ENCODE results near the gene SND1. TPM values are rescaled to one million over a fixed set of nuclear protein-coding genes. Genes with fewer than 3 reads are reported as not detected.

Gene SND1
- total RNA-seq, 1 experiment from 2014 or later: 218 TPM

- peaks cover 32 to 57% of the 10 kb centered on the region in 2 experiments for H3K4me1 Mint-ChIP-seq
- Histone ChIP-seq H2BK120ac (ENCODE audit: low read depth, low read length, poor library complexity, severe bottlenecking) (no peak overlapping the region), H3K4me1 (ENCODE audit: insufficient read depth, low read length) (peaks cover 8% of the 10 kb centered on the region), H3K14ac (ENCODE audit: insufficient read depth, low read length) (no peak overlapping the region), H3K4me2 (ENCODE audit: insufficient read depth, insufficient read length, low read length) (no peak overlapping the region), H4K20me1 (ENCODE audit: control insufficient read depth, insufficient read depth, insufficient read length) (no peaks in the 10 kb centered on the region), H4K8ac (replicated peaks; ENCODE audit: insufficient read length, low read depth, low read length) (no peak overlapping the region), H3K79me1 (ENCODE audit: insufficient read depth, low read depth, low read length, poor library complexity, severe bottlenecking) (peaks cover 5% of the 10 kb centered on the region), H3K18ac (ENCODE audit: insufficient read length, low read depth, low read length) (no peak overlapping the region), H3K23me2 (ENCODE audit: insufficient read length, low read depth, low read length, poor library complexity, severe bottlenecking) (no peaks in the 10 kb centered on the region), H2BK5ac (ENCODE audit: insufficient read length, low read length) (no peak overlapping the region), H3T11ph (ENCODE audit: low read length) (no peak overlapping the region), H4K5ac (ENCODE audit: insufficient read length, low read depth, low read length) (no peak overlapping the region), H2BK12ac (ENCODE audit: insufficient read length, low read depth, low read length) (no peak overlapping the region), H3K79me2 (ENCODE audit: insufficient read depth, low read length) (peaks cover 2% of the 10 kb centered on the region; the same call in 1 of the 2 replicates), H3K27me3 (ENCODE audit: insufficient read depth, low read length) (no peaks in the 10 kb centered on the region), H3K9ac (ENCODE audit: extremely low read depth, insufficient read length, low read length) (no peak overlapping the region), H3K4ac (ENCODE audit: low read depth, low read length) (no peak overlapping the region), H2BK20ac (ENCODE audit: low read depth, low read length, poor library complexity, severe bottlenecking) (no peak overlapping the region), H4K91ac (ENCODE audit: insufficient read length, low read depth, low read length) (no peak overlapping the region), H3K9me3 (ENCODE audit: control insufficient read depth, low read depth, low read length) (no peaks in the 10 kb centered on the region), H2BK15ac (ENCODE audit: low read depth, low read length) (no peak overlapping the region), H3K27ac (ENCODE audit: insufficient read length, low read depth, low read length) (no peak overlapping the region), H2AK5ac (ENCODE audit: insufficient read length, low read length) (no peak overlapping the region), H3K56ac (ENCODE audit: insufficient read length, low read depth, low read length) (no peak overlapping the region), H2AFZ (ENCODE audit: low read length) (no peak overlapping the region), H3K23ac (ENCODE audit: insufficient read length, low read depth, low read length) (no peak overlapping the region)
- peak overlapping the region in 1 of 3 experiments; percentile 49; a peak in 1 of 7 replicates for H3K27ac Mint-ChIP-seq
- no peaks in the 10 kb centered on the region for H3K27me3 Mint-ChIP-seq (ENCODE audit: low read depth)
- H3K4me3 Mint-ChIP-seq: 0 out of 5 replicates have a peak overlapping the region, but pooled peaks of 1 of the 2 experiments have one; percentile 0
- H3K36me3 Mint-ChIP-seq (ENCODE audit: insufficient read depth in 1 of 3, low read depth in 3 of 3): peaks cover 0 to 11% (median 4%) of the 10 kb centered on the region in 3 experiments; a peak in 4 of 7 replicates
- DNase-seq: no peak
- no peak for TF ChIP-seq CTCF (conservative IDR thresholded peaks at IDR 0.05)
- H3K9me3 Mint-ChIP-seq: no peaks in the 10 kb centered on the region
- WGBS (ENCODE audit: extremely low coverage, insufficient read length, low lambda C conversion rate): no CpG with 5 or more reads among the region's 6 CpGs
Measured at GRCh38 chr7:127807340-127807739, 155.3 kb downstream of the SND1 start.

Measured in H9 (cell line).